Osteoblast (primary cell): ENCODE data around the gene CILP2. TPM values are rescaled to one million over a fixed set of nuclear protein-coding genes. Genes with fewer than 3 reads are reported as not detected.

Experiments used
- DNase-seq: peaks from one replicate; pipeline ENCODE4 v3.0.0; 2011; ENCODE audit warnings: low spot score, mixed read lengths; ENCODE audit not compliant: insufficient read length; ENCODE audit errors: missing footprints
- H2AFZ ChIP-seq: 2 replicates; pipeline ENCODE4 v1.6.0; 2011; ENCODE audit warnings: mild to moderate bottlenecking, low read length
- H3K27ac ChIP-seq: 2 replicates; pipeline ENCODE4 v1.5.1; 2011; ENCODE audit warnings: mild to moderate bottlenecking, low read depth, low read length, moderate library complexity
- H3K27me3 ChIP-seq: 2 replicates; pipeline ENCODE4 v1.6.0; 2012; ENCODE audit warnings: mild to moderate bottlenecking, control low read depth, inconsistent platforms, low read length, moderate library complexity; ENCODE audit not compliant: insufficient read depth
- H3K36me3 ChIP-seq: 2 replicates; pipeline ENCODE4 v1.5.1; 2011; ENCODE audit warnings: mild to moderate bottlenecking, low read length, control low read depth, moderate library complexity; ENCODE audit not compliant: insufficient read depth
- H3K4me1 ChIP-seq: 2 replicates; pipeline ENCODE4 v1.5.1; 2011; ENCODE audit warnings: mild to moderate bottlenecking, low read length, control low read depth, moderate library complexity; ENCODE audit not compliant: insufficient read depth
- H3K4me2 ChIP-seq: 2 replicates; pipeline ENCODE4 v1.6.0; 2011; ENCODE audit warnings: mild to moderate bottlenecking, low read length; ENCODE audit not compliant: insufficient read depth
- H3K4me3 ChIP-seq: fragments of 200-600 bp; sonication (generic); 3 replicates; pipeline ENCODE4 v1.5.1; 2012; ENCODE audit warnings: mild to moderate bottlenecking, low read length, inconsistent platforms; ENCODE audit not compliant: insufficient read depth
- H3K79me2 ChIP-seq: 2 replicates; pipeline ENCODE4 v1.6.0; 2012; ENCODE audit warnings: mild to moderate bottlenecking, low read length, control low read depth, inconsistent platforms; ENCODE audit not compliant: insufficient read depth
- H3K9me3 ChIP-seq: 2 replicates; pipeline ENCODE4 v1.5.1; 2011; ENCODE audit warnings: low read depth, low read length, control low read depth
- H4K20me1 ChIP-seq: 2 replicates; pipeline ENCODE4 v1.6.0; 2012; ENCODE audit warnings: mild to moderate bottlenecking, low read length, control low read depth; ENCODE audit not compliant: insufficient read depth
- total RNA-seq: library from RNA; depleted of rRNA; stranded (reverse); fragments of >200 nt; gene quantifications from 2 replicates; pipeline ENCODE4 v1.2.3, GENCODE V29; 2012
- TF ChIP-seq, protein P1 (sequence below): IDR thresholded peaks from 2 replicates; pipeline ENCODE4 v1.5.1; 2011; ENCODE audit warnings: mild to moderate bottlenecking, low read depth, low read length, moderate library complexity; ENCODE audit errors: extremely low read depth

CILP2 gene
- total RNA-seq, 1 donor, result 0.72 TPM

DNA sequence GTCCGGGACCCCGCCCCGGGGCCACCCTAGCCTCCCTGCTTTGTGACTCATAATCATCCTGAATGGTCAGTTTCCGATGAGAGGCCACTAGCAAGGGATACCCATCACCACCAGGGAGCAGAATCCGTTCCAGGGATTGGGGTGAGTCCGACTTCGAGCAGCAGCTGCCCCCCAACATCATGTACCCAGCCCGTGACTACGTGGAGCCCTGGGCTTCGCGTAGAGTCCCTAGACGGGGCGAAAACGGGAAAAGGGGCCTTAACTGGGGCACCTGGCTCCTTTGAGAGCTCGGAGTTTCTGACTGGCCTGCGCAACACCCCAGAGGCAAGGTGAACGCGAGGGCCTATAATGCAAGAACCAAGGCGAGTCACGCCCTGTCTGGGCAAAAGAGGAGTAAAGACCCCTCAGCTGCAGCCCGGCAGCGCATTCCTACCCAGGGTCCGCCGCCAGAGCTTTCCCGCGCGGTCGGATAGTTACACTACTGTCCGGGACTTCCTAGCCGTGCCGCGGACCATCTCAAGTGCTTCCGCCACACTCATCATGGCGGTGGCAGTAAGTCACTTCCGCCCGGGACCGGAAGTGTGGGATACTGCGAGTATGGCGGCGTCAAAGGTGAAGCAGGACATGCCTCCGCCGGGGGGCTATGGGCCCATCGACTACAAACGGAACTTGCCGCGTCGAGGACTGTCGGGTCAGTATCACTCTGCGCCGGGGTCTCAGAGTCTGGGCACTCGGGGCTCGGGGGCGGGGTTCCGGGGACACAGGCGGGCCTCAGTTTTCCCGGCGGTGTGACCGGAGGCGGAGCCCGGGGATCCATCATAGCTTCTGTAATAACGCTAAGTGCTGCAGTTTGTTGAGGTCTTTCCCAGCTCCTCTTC is 22.2 kb upstream of the CILP2 start, which contains the start of gene NDUFA13:
Gene NDUFA13 (plus strand): TSS at position 584 of the 878 bp plus-strand sequence. CDS start 14 bp downstream, at position 598.
- peaks cover 46% of the 10 kb centered on the region for H3K79me2 ChIP-seq
- peak within 1 kb of the TSS; percentile 98 for H3K4me2 ChIP-seq
- H3K4me3 ChIP-seq, result peak within 1 kb of the TSS; percentile 97
- DNase-seq, result peak; percentile 98
- H3K9me3 ChIP-seq, result peaks cover 3% of the 10 kb centered on the region
- H3K36me3 ChIP-seq, result peaks cover 19% of the 10 kb centered on the region
- TF ChIP-seq, protein P1, sequence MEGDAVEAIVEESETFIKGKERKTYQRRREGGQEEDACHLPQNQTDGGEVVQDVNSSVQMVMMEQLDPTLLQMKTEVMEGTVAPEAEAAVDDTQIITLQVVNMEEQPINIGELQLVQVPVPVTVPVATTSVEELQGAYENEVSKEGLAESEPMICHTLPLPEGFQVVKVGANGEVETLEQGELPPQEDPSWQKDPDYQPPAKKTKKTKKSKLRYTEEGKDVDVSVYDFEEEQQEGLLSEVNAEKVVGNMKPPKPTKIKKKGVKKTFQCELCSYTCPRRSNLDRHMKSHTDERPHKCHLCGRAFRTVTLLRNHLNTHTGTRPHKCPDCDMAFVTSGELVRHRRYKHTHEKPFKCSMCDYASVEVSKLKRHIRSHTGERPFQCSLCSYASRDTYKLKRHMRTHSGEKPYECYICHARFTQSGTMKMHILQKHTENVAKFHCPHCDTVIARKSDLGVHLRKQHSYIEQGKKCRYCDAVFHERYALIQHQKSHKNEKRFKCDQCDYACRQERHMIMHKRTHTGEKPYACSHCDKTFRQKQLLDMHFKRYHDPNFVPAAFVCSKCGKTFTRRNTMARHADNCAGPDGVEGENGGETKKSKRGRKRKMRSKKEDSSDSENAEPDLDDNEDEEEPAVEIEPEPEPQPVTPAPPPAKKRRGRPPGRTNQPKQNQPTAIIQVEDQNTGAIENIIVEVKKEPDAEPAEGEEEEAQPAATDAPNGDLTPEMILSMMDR, result peak; percentile 17
- H4K20me1 ChIP-seq, result peaks cover 8% of the 10 kb centered on the region
- H2AFZ ChIP-seq, result peak within 1 kb of the TSS; percentile 96
- peaks cover 12% of the 10 kb centered on the region for H3K4me1 ChIP-seq
- peak within 1 kb of the TSS; percentile 77 for H3K27ac ChIP-seq
- H3K27me3 ChIP-seq, result no peaks in the 10 kb centered on the region

DNA sequence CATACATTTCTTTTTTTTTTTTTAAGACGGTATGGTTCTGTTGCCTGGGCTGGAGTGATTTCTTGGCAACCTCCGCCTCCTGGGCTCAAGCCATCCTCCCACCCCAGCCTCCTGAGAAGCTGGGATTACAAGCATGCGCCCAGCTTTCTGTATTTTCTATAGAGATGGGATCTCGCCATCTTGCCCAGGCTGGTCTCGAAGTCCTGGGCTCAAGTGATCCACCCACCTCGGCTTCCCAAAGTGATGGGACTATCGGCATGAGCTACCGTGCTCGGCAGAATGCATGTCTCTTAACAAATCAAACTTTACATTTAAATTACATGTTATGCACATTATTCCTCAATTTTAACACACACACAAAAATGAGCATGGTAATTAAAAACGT is 20.8 kb upstream of the CILP2 start:
- H2AFZ ChIP-seq, result no peak overlapping the region
- peak overlapping the region; percentile 98 for H3K4me2 ChIP-seq
- no peak overlapping the region for H3K27ac ChIP-seq
- DNase-seq, result no peak
- peaks cover 20% of the 10 kb centered on the region for H3K36me3 ChIP-seq
- peaks cover 8% of the 10 kb centered on the region for H4K20me1 ChIP-seq
- no peaks in the 10 kb centered on the region for H3K27me3 ChIP-seq
- peaks cover 12% of the 10 kb centered on the region for H3K4me1 ChIP-seq
- peaks cover 55% of the 10 kb centered on the region for H3K79me2 ChIP-seq
- peaks cover 3% of the 10 kb centered on the region for H3K9me3 ChIP-seq
- TF ChIP-seq, protein P1, result no peak
- peak overlapping the region; percentile 97 for H3K4me3 ChIP-seq

DNA sequence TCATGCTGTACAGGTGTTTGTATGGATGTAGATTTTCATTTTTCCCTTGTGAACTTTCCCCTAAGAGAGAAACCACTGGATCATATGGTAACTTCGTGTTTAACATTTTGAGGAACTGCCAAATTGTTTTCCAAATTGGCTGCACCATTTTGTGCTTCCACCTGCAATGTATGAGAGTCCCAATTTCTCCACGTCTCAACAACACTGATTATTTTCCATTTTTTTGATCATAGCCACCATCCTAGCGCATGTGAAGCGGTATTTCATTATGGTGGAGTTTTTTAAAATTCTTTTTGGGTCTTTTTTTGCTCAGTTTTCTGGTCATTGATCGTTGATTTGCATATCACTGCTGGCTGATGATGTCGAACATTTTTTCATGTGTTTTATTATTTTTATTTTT is 17.1 kb upstream of the CILP2 start:
- Histone ChIP-seq H4K20me1 (peaks cover 35% of the 10 kb centered on the region), H3K79me2 (peaks cover 86% of the 10 kb centered on the region), H3K36me3 (peaks cover 20% of the 10 kb centered on the region)

DNA sequence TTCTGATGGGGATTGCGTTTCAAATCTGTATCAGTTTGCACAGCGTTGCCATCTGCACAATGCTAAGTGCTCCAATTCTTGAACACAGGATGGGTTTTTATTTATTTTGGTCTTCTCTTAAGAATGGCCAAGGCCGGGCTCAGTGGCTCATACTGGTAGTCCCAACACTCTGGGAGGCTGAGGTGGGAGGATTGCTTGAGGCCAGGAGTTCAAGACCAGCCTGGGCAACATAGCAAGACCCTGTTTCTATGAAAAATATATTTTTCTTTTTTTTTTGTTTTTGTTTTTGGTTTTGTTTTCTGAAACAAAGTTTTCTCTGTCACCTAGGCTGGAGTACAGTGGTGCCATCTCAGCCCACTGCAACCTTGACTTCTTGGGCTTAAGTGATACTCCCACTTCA is 14.9 kb upstream of the CILP2 start:
- Histone ChIP-seq H3K27me3 (no peaks in the 10 kb centered on the region), H4K20me1 (peaks cover 43% of the 10 kb centered on the region), H3K4me3 (no peak overlapping the region), H3K4me2 (no peak overlapping the region), H3K4me1 (no peaks in the 10 kb centered on the region), H3K27ac (no peak overlapping the region), H3K79me2 (peaks cover 65% of the 10 kb centered on the region), H3K9me3 (no peaks in the 10 kb centered on the region), H2AFZ (no peak overlapping the region), H3K36me3 (peaks cover 25% of the 10 kb centered on the region)
- DNase-seq, result no peak
- TF ChIP-seq, protein P1, result no peak

More for the DNA sequence above, 17.1 kb upstream of the CILP2 start:
- no peaks in the 10 kb centered on the region for H3K27me3 ChIP-seq
- no peak overlapping the region for H3K27ac ChIP-seq
- no peaks in the 10 kb centered on the region for H3K9me3 ChIP-seq
- no peak overlapping the region for H2AFZ ChIP-seq
- peaks cover 6% of the 10 kb centered on the region for H3K4me1 ChIP-seq
- TF ChIP-seq, protein P1, result no peak
- H3K4me3 ChIP-seq, result no peak overlapping the region
- DNase-seq, result peak; percentile 57
- H3K4me2 ChIP-seq, result no peak overlapping the region
